ENCODE measurements around the gene PRKAG3.
A peak's percentile ranks its signal among the peaks of the same experiment; 100 is the strongest.
"Not testable (repeated sequence)": the region's sequence is repeated elsewhere in the genome, so short reads cannot be mapped to it uniquely, and the experiment has no call there.

PRKAG3 gene

DNA sequence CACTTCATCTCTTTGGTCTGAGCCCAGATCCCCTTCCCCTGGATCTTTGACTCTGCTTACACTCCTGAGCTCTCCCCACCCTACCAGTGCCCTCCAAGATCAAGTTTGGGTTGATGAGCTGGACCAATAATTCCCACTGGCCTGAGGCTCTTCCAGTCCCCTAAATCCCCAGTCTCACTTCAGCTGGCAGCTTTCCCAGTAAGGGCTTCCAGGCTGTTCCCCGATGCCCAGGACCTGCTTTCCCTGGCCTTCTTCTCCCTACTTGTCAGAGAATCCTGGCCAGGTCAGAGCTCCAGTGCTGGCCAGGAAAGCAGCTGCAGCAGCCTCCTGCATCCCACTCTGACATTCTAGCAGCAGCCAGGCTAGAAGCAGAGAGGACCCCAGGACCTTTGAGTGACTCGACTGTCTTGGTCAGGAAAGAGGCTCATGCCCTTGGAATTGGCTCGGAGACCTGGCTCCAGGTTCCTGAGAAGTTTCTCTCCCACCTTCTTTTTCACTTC lies 31.5 kb upstream of the PRKAG3 start:
- no peak overlapping the region for H3K4me3 ChIP-seq (ENCODE audit: low read depth, low read length)

- no peak overlapping the region for H3K4me3 ChIP-seq (ENCODE audit: low read depth, low read length)
Observed at GRCh38 chr2:218861645-218862318, 30.2 kb upstream of the PRKAG3 start.

GRCh38 chr2:218860950-218861381 lies 29.4 kb upstream of the PRKAG3 start:
- no peak overlapping the region for H3K4me3 ChIP-seq (ENCODE audit: low read depth, low read length)

DNA sequence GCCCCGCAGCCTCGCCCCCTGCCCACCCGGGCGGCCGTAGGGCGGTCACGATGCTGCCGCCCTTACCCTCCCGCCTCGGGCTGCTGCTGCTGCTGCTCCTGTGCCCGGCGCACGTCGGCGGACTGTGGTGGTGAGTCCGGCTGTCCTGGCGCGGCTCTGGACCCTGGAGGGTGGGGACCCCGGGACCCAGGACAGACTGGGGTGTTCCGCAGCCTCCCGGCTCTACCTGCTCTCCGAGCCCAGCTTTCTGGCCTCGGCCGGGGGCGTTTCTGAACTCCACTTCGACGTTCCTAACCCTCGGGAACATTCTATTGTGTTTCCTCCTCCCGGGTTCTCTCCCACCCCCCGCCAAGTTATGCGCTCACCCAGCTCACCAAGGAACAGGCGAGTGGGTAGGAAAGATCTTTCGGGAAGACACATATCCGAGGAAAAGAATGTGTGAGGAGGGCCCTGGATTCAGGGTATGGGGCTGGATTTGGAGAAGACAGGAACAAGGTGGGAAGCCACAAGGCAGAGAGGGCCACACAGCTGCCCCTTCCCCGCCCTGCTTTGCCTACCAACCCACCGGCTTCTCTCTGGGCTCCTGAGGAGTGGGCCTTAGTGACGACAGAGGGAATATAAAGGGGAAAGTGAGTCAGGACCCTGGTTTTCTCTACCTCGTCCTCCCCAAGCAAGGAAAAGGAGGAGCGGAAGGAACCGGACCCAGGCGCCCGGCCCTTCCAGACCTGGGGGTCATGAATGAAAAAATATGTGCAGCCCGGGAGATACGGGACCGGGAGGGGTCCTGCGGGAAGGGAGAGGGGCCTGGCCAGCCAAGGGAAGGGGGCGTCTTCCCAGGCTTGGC lies 28.6 kb upstream of the PRKAG3 start:
- peak overlapping the region; percentile 1 for H3K4me3 ChIP-seq (ENCODE audit: low read depth, low read length)

GRCh38 chr2:218859556-218859987 lies 28.0 kb upstream of the PRKAG3 start, which contains the start of gene WNT6:
TSS of gene WNT6 (plus strand) at chr2:218859805. CDS start at chr2:218860038, 233 bp downstream.
- peak within 1 kb of the TSS; percentile 20 for H3K4me3 ChIP-seq (ENCODE audit: low read depth, low read length)

DNA sequence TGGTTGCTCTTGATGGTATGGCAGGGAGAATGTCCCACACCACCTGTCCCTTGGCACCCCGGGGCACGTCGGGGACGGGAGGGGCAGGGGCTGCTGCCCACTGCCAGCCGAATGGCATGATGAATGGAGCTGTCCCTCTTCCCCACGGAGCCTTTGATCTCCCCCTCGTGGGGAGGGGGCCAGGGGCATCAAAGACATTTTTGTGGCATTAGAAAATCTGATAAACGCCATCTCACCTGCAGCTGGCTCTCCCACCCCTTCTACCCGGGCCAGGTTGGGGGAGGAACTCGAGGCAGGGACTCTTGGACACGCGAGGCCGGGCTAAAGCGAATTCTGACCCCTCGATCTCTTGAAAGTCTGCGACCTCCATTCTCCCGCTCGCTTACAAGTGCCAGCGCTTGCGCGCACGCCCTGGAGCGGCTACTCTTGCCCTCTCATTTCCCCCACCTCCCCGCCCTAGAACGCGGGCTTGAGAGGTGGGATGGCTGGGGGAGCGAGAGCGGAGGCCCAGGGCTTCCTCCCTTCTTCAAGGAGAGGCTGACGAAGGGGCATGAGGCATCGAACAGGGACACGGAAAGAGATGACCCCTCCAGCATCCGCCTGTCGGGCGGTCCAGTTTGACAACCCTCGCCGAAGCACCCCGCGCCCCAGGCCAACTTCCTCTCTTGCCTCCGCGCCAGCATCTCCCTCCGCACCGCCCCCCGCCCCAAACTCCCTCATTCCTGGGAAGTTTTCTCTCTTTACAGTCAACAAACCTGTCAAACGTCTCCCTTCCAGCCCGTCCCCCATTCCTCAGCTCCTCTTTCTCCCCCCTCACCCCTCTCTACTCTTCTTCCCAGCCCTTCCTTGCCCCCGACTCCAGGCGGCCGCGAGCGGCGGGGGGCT lies 27.3 kb upstream of the PRKAG3 start:
- peak overlapping the region; percentile 20 for H3K4me3 ChIP-seq (ENCODE audit: low read depth, low read length)

- H3K4me3 ChIP-seq (ENCODE audit: low read depth, low read length): no peak overlapping the region
Observed at GRCh38 chr2:218858138-218858445, 26.5 kb upstream of the PRKAG3 start.

DNA sequence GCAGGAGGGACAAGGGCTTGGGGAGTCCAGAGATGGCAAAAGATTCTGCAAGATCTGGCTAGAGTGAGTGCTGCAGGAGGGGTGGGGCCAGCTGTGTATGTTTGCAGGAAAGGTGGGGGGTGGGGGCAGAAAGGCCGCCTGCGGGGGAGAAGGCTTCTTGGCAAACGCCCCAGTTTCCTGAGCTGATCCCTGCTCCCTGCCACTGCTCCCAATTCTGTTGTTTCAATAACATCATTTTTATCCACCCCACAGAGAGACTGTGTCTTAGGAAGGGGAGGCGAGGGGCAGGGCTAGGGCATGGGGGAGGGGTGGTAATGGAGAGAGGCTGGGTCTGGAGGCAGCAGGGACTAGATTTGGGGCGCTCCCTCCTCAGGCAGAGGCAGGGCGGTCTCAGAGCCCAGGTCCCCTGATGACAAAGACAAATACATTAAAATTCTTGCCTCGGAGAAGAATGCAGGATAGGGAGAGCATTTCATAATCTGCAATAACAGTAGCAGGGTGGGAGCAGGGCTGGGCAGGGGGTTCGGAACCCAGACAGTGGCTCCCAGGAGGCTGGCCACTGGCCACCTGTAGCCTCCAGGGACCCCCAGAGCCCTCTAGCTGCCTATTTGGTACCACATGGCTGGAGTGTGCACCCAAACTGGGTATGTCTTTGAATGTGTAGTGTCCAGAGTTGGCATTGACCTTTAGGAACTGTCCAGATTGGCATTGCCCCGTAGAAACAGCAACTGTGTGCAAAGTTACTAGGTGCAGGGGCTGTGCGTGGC lies 26.0 kb upstream of the PRKAG3 start:
- no peak overlapping the region for H3K4me3 ChIP-seq (ENCODE audit: low read depth, low read length)

GRCh38 chr2:218856896-218857243 lies 25.3 kb upstream of the PRKAG3 start:
- no peak overlapping the region for H3K4me3 ChIP-seq (ENCODE audit: low read depth, low read length)

GRCh38 chr2:218856167-218856895 lies 24.7 kb upstream of the PRKAG3 start:
- H3K4me3 ChIP-seq (ENCODE audit: low read depth, low read length): no peak overlapping the region

DNA sequence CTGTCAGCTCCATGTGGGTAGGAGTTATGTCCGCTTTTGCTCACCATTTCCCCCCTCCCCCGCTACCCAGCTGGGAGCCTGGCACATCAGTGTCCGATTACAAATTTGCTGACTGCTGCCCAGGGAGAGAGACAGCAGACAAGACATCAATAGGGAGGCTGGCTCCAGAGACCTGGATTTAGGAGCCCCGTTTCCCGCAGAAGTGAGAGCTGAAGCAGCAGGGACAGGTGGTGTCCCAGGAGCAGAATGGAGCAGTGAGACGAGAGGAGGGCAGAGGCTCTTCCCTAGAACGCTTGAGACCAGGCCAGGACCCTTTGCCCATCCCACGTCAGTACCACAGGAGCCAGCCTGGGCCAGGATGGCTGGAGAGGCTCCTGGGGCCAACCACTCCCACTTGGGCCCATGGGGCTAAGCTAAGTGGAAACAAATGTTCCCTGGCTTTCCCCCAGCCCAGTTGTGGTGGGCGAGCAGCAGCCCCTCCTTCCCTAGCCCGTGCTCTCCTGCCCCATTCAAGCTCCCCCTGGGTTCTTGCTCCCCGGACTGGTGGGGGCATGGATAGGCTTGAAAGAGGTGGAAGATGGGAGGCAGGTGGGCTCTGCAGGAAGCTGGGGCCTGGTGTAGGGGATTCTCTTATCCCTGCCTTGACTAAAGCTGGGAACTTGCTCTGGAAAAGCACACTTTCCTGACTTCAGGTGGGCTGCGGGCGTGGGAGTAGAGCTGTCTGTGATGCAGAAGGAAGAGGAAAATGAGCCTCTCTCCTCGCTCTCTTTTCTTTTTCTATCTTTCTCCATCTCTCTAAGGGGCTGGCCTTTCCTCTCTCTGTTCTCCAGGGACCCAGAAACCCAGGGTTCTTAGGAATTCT lies 23.9 kb upstream of the PRKAG3 start:
- no peak overlapping the region for H3K4me3 ChIP-seq (ENCODE audit: low read depth, low read length)

DNA sequence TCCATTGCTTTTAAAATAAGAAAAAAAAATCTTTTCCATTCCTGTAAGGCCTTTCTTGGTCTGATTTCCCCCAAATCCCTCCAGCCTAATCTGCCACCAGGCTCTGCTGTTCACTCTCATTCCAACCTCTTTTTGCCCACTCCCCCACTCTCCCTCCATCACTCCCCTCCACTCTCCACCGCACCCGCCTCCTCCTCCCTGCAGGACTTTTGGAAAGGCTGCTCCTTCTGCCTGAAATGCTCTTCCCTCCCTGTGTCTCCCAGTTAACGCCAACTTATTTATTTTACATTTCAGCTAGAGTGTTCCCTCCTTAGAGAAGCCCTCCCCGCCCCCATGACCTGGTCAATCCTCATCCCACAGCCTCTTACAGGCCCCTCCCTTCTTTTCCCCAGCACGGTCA lies 23.3 kb upstream of the PRKAG3 start:
- no peak overlapping the region for H3K4me3 ChIP-seq (ENCODE audit: low read depth, low read length)

DNA sequence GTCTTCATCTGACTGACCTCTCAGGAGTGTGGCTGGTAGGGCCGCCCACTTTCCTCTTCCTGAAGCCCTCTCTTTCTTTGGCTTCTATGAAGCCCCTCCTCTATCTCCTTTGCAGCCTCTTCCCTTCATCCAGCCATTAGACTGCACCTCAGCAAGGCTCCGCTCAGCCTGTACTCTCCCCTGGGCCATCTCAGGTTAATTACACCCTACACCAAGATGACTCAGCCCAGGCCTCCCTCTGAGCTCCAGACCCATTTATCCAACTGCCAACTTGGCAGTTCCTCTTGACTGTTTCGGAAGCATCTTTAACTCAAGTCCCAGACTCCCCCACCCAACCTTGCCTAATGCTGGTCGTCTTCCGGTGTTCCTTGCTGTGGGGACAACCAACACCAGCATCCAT lies 22.2 kb upstream of the PRKAG3 start:
- H3K4me3 ChIP-seq (ENCODE audit: low read depth, low read length): no peak overlapping the region

DNA sequence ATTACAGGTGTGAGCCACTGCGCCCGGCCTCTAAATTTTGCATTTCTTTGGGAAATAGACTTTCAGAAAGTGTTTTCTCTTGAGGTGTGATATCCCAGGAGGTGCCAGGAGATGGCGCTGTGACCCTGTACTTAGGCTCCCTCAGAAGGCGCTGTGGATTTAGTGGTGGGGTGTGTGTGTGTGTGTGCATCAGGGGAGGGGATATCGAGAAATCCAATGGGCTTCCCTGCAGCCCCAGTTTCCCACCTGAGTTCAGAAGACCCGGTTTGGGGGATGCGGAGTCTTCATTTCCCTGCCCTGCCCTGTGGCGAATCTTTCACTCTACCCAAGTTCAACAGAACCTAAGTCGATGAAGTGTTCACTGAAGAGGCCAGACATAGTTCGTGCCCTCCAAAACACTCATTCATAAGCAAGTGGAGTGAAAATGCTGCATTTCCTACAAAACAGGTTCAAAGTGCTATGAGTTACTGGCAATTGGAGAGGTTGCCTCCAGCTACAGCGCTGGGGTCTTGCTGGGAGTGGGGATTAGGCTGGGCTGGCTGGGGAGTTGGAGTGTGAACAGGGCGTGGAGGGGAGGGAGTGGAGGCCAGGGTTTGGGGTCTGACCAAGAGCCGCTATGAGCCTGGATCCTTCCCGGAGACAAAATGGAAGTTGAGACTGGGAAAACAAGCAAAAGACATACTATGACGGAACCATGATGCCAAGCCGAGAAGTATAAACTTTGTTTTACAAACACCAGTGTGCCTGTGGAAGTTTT lies 21.5 kb upstream of the PRKAG3 start:
- no peak overlapping the region for H3K4me3 ChIP-seq (ENCODE audit: low read depth, low read length)

DNA sequence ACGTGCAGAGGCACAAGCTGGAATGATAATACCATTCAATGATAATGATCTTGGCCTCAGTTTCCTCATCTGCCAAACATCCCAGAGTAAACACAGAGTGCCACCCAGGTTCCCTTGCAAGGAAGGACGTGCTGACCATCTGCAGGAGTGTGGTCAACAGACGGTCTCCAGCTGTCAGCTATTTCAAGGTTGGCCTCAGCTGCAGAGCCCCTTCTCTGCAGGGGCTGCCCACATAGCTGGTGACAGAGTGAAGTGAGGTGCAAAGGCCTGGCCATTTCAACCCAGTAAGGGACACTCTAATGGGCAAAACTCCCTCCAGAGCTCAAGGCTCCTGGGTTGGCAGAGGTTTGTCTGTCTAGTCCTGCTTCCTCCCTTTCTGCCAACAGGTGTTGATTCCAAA lies 19.7 kb upstream of the PRKAG3 start:
- no peak overlapping the region for H3K4me3 ChIP-seq (ENCODE audit: low read depth, low read length)

DNA sequence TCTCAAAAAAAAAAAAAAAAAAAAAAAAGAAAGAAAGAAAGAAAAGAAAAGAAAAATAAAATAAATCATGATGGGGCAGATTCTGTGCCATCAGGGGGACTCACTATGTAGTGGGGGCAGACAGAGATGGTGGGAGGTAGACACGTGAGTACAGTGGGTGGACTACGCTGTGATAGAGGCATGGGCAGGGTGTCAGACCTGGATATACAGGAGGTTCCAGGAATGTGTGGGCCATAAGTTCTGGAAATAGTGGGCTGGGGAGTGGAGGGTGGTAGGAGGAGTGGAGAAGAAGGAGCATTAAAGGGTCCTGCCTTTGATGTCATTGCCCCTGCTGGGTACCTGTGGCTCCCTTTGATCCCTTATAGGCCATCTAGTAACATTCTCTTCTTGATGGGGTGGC lies 19.2 kb upstream of the PRKAG3 start:
- H3K4me3 ChIP-seq (ENCODE audit: low read depth, low read length): no peak overlapping the region

DNA sequence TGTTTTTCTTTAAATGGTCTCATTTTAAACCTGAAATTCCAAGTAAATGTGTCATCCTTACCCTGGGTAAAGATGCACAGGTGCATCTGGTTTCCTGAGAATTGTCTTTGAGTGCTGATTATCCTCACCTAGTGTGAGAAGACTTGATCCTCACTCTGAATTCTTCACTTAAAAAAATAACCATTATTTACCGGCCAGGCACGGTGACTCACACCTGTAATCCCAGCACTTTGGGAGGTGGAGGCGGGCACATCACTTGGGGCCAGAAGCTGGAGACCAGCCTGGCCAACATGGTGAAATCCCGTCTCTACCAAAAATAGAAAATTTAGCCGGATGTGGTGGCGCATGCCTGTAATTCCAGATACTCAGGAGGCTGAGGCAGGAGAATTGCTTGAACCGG lies 18.1 kb upstream of the PRKAG3 start:
- H3K4me3 ChIP-seq (ENCODE audit: low read depth, low read length): no peak overlapping the region

DNA sequence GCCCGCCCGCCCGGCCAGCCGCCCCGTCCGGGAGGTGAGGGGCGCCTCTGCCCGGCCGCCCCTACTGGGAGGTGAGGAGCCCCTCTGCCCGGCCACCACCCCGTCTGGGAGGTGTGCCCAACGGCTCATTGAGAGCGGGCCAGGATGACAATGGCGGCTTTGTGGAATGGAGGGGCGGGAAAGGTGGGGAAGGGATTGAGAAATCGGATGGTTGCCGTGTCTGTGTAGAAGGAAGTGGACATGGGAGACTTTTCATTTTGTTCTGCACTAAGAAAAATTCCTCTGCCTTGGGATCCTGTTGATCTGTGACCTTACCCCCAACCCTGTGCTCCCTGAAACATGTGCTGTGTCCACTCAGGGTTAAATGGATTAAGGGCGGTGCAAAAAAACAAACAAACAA lies 15.4 kb upstream of the PRKAG3 start:
- H3K4me3 ChIP-seq (ENCODE audit: low read depth, low read length): not testable (repeated sequence)
